GM19240 (cell line): ENCODE measurements around the gene ORM2.

Experiments used
- DNase-seq: peaks from one replicate; pipeline ENCODE4 v3.0.0; 2011; ENCODE audit warnings: low spot score; ENCODE audit not compliant: insufficient read length

The ORM2 gene

GRCh38 chr9:114291886-114292590 is 37.6 kb upstream of the ORM2 start:
- DNase-seq: no peak

GRCh38 chr9:114294664-114295063 is 35.0 kb upstream of the ORM2 start:
- DNase-seq: no peak

DNA sequence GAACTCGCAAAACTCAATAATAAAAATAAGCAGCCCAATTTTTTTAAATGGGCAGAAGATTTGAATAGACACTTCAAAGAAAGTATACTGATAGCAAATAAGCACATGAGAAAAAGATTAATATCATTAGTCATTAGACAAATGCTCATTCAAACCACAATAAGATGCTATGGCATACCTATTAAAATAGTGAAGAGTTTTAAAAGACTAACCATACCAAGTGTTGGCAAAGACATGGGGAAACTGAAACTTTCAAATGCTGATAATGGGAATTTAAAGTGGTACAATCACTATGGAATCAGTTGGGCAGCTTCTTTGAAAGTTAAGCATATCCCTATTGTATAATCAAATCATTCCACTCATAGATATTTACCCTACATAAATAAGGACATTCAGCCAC is 33.3 kb upstream of the ORM2 start:
- DNase-seq: no peak

DNA sequence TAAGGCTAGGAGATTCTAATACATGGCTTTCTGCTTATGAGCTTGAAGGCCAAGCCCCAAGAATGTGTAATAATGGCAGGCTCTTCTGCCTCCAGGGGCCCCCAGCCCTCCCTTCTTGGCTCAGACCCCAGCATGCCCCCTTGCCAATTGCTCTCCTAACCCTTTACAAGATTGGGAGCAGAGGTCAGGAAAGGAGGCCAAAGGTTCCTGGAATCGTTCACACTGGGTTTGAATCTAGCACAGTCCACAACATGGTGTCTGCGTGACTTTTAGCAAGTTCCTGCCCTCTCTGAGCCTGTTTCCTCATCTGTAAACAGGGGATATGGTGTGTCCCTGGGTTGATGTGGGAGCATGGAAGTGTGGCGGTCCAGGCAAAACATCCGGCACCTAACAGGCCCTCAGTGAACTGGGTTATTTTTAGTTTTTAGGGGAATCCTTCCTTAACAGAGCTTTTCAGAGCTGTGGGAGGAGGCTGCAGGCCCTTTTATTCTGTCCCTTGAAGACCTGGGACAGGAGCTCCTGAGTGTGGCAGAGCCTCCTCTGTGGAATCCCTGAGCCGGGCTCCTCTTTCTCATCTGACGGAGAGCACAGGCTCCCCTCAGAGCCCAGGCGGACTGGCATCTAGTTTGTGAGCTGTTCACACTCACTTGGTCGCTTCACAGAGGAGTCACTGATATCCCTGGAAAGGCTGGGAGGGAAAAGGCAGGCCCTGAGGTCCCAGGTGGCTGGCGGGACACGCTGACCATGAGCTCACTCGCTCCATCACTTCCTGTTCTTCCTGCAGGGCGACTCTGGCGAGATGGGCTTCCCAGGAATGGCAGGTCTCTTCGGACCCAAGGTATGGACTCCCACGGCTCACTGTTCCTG is 30.1 kb upstream of the ORM2 start:
- no peak for DNase-seq

- no peak for DNase-seq
Measured at GRCh38 chr9:114300153-114300845, 29.4 kb upstream of the ORM2 start.

GRCh38 chr9:114300846-114301797 is 28.5 kb upstream of the ORM2 start:
- DNase-seq: no peak

- no peak for DNase-seq
Measured at GRCh38 chr9:114301798-114302565, 27.7 kb upstream of the ORM2 start.

DNA sequence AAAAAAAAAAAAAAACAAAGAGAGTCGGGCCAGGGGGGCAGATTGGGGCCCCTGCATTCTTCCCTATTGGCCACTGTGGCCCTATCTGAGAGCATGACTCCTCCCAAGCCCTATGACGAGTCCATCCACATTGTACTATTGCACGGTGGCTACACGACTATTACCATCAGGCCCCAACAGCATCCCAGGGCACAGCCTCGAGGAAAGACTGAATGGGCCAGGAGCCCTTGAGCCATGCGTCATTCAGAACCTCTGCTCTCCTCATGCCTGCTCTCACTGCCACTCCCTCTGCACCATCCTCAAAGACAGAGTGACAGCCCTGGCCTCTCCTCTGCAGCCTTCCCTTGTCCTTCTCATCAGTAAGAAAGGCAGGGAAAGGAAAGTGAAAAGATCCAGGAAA is 26.9 kb upstream of the ORM2 start:
- no peak for DNase-seq

- no peak for DNase-seq
Measured at GRCh38 chr9:114303571-114303970, 26.1 kb upstream of the ORM2 start.

GRCh38 chr9:114303977-114304376 is 25.7 kb upstream of the ORM2 start:
- no peak for DNase-seq

DNA sequence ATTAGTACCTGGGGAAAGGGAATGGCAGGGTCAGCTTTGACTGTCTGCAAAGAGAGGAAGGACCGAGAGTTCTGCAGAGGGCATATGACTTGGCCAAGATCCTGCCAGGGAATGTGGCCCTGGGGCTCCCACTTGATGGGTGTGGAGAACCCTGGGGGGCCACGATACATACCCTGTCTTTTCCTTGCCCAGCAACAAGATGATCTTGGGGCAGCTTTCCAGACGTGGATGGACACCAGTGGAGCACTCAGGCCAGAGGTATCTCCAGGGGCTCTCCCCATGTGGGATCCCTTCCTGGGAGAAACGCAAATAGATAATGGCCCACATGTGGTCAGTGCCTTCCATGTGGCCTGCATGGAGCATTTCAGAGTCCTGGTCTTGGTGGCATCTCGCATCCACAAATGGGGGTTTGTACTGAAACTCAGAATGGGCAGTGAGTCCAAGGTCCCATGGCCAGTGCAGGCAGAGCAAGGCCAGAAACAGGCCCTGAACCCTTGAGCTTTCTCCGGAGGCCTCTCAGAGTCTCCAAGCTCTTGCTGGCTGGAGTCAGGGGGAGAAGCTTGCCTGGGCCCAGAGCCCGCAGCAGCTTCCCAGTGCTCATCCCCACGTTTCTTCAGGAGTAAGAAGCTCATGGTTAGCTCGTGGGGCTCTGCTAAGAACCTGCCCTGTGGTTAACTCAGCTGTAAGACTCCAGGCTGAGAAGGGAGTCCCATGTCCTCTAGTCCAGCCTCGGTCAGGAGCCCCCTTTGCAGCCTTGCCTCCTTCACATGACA is 25.1 kb upstream of the ORM2 start:
- no peak for DNase-seq

- no peak for DNase-seq
Measured at GRCh38 chr9:114307899-114308267, 21.8 kb upstream of the ORM2 start.

DNA sequence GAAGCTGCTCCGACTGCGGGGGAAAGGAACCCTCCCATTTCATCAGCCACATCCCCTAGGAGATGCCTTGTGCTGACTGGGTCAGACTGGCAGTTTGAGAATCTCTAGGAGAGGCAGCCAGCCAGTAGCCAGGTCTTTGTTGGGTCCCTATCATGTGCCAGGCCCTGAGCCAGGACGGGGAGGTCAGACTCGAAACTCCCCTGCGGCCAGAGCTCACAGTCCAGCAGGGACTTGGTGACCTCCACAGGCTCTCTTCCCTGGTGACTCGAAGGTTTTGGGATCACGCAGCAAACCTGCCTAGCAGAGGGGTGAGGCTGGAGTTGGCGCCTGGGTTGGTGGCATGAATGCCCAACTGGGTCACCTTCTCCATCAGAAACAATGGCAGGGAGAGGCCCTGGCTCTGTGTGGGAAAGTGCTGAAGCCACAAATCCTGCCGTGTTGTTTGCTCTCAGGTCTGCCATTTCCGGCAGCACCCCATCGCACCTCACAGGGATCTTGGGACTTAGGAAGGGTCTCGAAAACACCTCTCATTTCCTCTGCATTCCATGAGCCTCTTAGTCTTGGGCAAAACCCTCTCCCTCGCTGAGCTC is 21.2 kb upstream of the ORM2 start:
- DNase-seq: no peak

DNA sequence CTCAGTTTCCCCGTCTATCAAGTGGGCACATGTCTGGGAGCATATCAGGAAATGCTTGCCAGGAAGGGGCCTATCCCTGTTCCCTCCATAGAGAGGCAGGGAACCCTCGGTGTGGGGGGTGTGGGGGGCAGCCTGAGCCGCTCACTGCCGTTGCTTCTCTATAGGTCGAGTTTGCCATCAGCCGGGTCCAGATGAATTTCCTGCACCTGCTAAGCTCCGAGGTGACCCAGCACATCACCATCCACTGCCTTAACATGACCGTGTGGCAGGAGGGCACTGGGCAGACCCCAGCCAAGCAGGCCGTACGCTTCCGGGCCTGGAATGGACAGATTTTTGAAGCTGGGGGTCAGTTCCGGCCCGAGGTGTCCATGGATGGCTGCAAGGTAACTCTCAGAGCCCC is 20.6 kb upstream of the ORM2 start:
- no peak for DNase-seq

GRCh38 chr9:114310471-114311450 is 18.9 kb upstream of the ORM2 start:
- DNase-seq: no peak

GRCh38 chr9:114311571-114312512 is 17.8 kb upstream of the ORM2 start:
- no peak for DNase-seq

- no peak for DNase-seq
Measured at GRCh38 chr9:114312513-114312875, 17.2 kb upstream of the ORM2 start.
